GM18951 (cell line): Measurements from ENCODE around the gene HCRTR1.

Experiments used
- POLR2A ChIP-seq: IDR thresholded peaks from 4 replicates; pipeline ENCODE4 v1.6.1; 2011; ENCODE audit warnings: mild to moderate bottlenecking; ENCODE audit not compliant: insufficient read length, insufficient read depth; ENCODE audit errors: extremely low read depth
- in situ Hi-C: fragments of 300-500 bp; cut with MboI; formaldehyde crosslinking; loops from one replicate; pipeline ENCODE4 v1.12.0; 2022; ENCODE audit warnings: low sequenced_read_pairs, mixed read lengths, inconsistent platforms; ENCODE audit not compliant: unreplicated experiment

Gene HCRTR1

GRCh38 chr1:31620631-31621497, 3.4 kb downstream of the HCRTR1 start:
- TF ChIP-seq POLR2A, result no peak
- in situ Hi-C loops, result no loop called here

- TF ChIP-seq POLR2A, result no peak
- in situ Hi-C loops, result no loop called here
Observed at GRCh38 chr1:31621498-31621820, 4.0 kb downstream of the HCRTR1 start.

- in situ Hi-C loops, result no loop called here
- TF ChIP-seq POLR2A, result no peak
Observed at GRCh38 chr1:31621847-31622730, 4.6 kb downstream of the HCRTR1 start.

GRCh38 chr1:31623365-31623764, 5.9 kb downstream of the HCRTR1 start:
- in situ Hi-C loops, result no loop called here
- TF ChIP-seq POLR2A, result no peak

GRCh38 chr1:31624309-31624708, 6.8 kb downstream of the HCRTR1 start:
- in situ Hi-C loops, result no loop called here
- no peak for TF ChIP-seq POLR2A

GRCh38 chr1:31624731-31625514, 7.4 kb downstream of the HCRTR1 start:
- TF ChIP-seq POLR2A, result no peak
- in situ Hi-C loops, result no loop called here

- TF ChIP-seq POLR2A, result no peak
- in situ Hi-C loops, result no loop called here
Observed at GRCh38 chr1:31625561-31626222, 8.2 kb downstream of the HCRTR1 start.

GRCh38 chr1:31626223-31627207, 9.0 kb downstream of the HCRTR1 start:
- no peak for TF ChIP-seq POLR2A

GRCh38 chr1:31627301-31627929, 9.9 kb downstream of the HCRTR1 start:
- TF ChIP-seq POLR2A, result no peak
- in situ Hi-C loops, result no loop called here

More at GRCh38 chr1:31626223-31627207, 9.0 kb downstream of the HCRTR1 start:
- in situ Hi-C loops, result no loop called here

GRCh38 chr1:31627930-31628559, 10.6 kb downstream of the HCRTR1 start:
- in situ Hi-C loops, result no loop called here
- no peak for TF ChIP-seq POLR2A
